HEK293 (cell line): ENCODE data around the gene DHRS11.

Source experiments
- KLF10 ChIP-seq: fragments of 450-650 bp; IDR thresholded peaks from 2 replicates; pipeline ENCODE4 v1.5.1; 2018; ENCODE audit warnings: missing biosample characterization, mild to moderate bottlenecking, missing genetic modification characterization
- ZNF791 ChIP-seq: fragments of 450-650 bp; formaldehyde crosslinking; IDR thresholded peaks from 2 replicates; pipeline ENCODE4 v1.5.1; 2016; ENCODE audit warnings: missing biosample characterization, missing genetic modification characterization
- ZSCAN5A ChIP-seq: fragments of 450-650 bp; formaldehyde crosslinking; IDR thresholded peaks from 2 replicates; pipeline ENCODE4 v1.5.1; 2016; ENCODE audit warnings: missing biosample characterization, missing genetic modification characterization
- TF ChIP-seq, protein P1 (sequence below): fragments of 450-650 bp; formaldehyde crosslinking; IDR thresholded peaks from 2 replicates; pipeline ENCODE4 v1.5.1; 2016; ENCODE audit warnings: missing biosample characterization, missing genetic modification characterization
- TF ChIP-seq, protein P2 (sequence below): fragments of 450-650 bp; formaldehyde crosslinking; IDR thresholded peaks from 2 replicates; pipeline ENCODE4 v1.5.1; 2016; ENCODE audit warnings: missing biosample characterization, missing genetic modification characterization

GRCh38 chr17:36599546-36600250, 8.0 kb downstream of the DHRS11 start:
- no peak for TF ChIP-seq ZSCAN5A (tag by site-specific recombination)
- TF ChIP-seq, protein P1, sequence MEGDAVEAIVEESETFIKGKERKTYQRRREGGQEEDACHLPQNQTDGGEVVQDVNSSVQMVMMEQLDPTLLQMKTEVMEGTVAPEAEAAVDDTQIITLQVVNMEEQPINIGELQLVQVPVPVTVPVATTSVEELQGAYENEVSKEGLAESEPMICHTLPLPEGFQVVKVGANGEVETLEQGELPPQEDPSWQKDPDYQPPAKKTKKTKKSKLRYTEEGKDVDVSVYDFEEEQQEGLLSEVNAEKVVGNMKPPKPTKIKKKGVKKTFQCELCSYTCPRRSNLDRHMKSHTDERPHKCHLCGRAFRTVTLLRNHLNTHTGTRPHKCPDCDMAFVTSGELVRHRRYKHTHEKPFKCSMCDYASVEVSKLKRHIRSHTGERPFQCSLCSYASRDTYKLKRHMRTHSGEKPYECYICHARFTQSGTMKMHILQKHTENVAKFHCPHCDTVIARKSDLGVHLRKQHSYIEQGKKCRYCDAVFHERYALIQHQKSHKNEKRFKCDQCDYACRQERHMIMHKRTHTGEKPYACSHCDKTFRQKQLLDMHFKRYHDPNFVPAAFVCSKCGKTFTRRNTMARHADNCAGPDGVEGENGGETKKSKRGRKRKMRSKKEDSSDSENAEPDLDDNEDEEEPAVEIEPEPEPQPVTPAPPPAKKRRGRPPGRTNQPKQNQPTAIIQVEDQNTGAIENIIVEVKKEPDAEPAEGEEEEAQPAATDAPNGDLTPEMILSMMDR (tag by site-specific recombination), result no peak
- no peak for TF ChIP-seq ZNF791 (tag by site-specific recombination)
- TF ChIP-seq, protein P2, sequence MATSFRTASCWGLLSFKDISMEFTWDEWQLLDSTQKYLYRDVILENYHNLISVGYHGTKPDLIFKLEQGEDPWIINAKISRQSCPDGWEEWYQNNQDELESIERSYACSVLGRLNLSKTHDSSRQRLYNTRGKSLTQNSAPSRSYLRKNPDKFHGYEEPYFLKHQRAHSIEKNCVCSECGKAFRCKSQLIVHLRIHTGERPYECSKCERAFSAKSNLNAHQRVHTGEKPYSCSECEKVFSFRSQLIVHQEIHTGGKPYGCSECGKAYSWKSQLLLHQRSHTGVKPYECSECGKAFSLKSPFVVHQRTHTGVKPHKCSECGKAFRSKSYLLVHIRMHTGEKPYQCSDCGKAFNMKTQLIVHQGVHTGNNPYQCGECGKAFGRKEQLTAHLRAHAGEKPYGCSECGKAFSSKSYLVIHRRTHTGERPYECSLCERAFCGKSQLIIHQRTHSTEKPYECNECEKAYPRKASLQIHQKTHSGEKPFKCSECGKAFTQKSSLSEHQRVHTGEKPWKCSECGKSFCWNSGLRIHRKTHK (tag by site-specific recombination), result no peak
- no peak for TF ChIP-seq KLF10 (tag by site-specific recombination)
